ENCODE measurements around the gene TNFSF10. TPM values are rescaled to one million over a fixed set of nuclear protein-coding genes. Genes with fewer than 3 reads are reported as not detected.

The TNFSF10 gene
- total and polyA plus RNA-seq, 2 of the 4 experiments (the other 2 are of a cell fraction): 0.63 to 1.3 TPM

DNA sequence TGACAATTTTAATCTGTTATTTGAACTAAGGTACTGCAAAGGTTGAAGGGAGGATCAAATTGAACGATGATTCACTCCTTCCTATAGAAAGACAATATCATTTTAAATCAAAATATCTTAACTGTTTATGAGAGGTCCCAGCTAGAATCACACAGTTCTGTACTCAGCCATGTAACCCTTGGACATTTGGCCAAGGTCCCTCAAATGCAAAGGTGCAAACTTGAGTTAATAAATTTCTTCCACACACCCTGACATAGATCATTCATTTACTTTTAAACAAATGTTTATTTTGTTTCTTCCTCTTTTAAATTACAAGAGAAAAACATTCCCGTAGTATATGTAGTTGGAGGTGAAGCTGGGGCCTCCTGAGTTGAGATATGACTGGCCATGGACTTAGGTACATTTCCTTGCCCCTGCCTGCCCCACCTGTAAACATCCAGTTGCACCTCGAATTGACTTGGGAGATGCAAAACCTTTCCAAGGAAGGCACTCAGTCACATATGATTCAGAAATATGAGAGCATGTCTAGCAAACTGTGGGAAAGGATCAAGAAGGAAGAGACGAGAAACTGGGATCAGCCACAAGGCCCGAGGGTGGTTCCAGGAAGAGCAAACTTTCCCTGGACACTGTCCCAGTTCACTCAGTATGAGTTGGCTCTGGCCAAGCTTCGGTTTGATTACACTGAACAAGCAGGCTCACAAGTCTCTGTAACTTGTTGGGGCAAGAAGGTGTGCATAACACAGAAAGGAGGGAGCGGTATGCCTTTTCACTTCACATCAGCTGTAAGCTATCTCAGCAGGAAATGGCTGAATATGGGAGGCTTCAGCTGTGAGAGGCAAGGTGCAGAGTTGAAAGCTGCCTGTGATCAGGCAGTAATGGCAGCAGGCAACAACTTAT lies 6.7 kb downstream of the TNFSF10 start:
- CTCF ChIA-PET: interaction anchor here (1.0 kb wide), 1 partner anchor 14 kb away, joined by 3 read pairs; no protein-coding TSS in a partner anchor
- Histone ChIP-seq H3K4me1 (ENCODE audit: control insufficient read depth, insufficient read depth, low read length) (peaks cover 12% of the 10 kb centered on the region), H3K4ac (ENCODE audit: low read depth, low read length) (peak overlapping the region; percentile 34), H3K4me2 (ENCODE audit: low read depth, low read length) (peak overlapping the region; percentile 20; the same call in 1 of the 2 replicates), H3K36me3 (ENCODE audit: control insufficient read depth, insufficient read depth, low read length) (no peaks in the 10 kb centered on the region), H3K9ac (ENCODE audit: low read depth, low read length) (no peak overlapping the region), H2AFZ (replicated peaks; ENCODE audit: low read length, poor library complexity) (peak overlapping the region; percentile 87), H3K14ac (replicated peaks; ENCODE audit: low read depth, low read length) (peak overlapping the region; percentile 87), H2BK120ac (ENCODE audit: low read depth, low read length) (peak overlapping the region; percentile 65; the same call in 1 of the 2 replicates), H4K91ac (ENCODE audit: insufficient read depth, low read depth, low read length) (peak overlapping the region; percentile 10), H4K20me1 (ENCODE audit: insufficient read depth, low read length) (no peaks in the 10 kb centered on the region), H3K4me3 (ENCODE audit: insufficient read depth, low read depth, low read length) (no peak overlapping the region), H4K5ac (ENCODE audit: low read depth, low read length) (peak overlapping the region; percentile 61; the same call in 1 of the 2 replicates), H3K27ac (ENCODE audit: insufficient read depth, low read length) (peak overlapping the region; percentile 49; the same call in 1 of the 2 replicates), H3K9me3 (ENCODE audit: control insufficient read depth, insufficient read depth, low read length) (no peaks in the 10 kb centered on the region), H3K9me1 (ENCODE audit: insufficient read depth, low read length) (peaks cover 9% of the 10 kb centered on the region), H2BK5ac (ENCODE audit: low read depth, low read length, poor library complexity, severe bottlenecking) (peak overlapping the region; percentile 53), H2AK9ac (replicated peaks; ENCODE audit: low read depth, low read length, poor library complexity) (peak overlapping the region; percentile 82), H4K8ac (ENCODE audit: low read depth in 2 of 2, low read length in 2 of 2) (peak overlapping the region in 1 of 2 experiments; percentile 56; a peak in 2 of 4 replicates), H3K79me1 (ENCODE audit: low read depth in 1 of 2, low read length in 2 of 2) (no peaks in the 10 kb centered on the region), H2BK15ac (ENCODE audit: low read depth, low read length) (peak overlapping the region; percentile 77; the same call in 2 of the 3 replicates), H3K27me3 (ENCODE audit: control insufficient read depth, insufficient read depth, low read length) (0 out of 2 replicates have a peak, but pooled peaks cover 2% of the 10 kb centered on the region), H3K23ac (ENCODE audit: low read depth, low read length) (peak overlapping the region; percentile 23; the same call in 1 of the 2 replicates), H3K18ac (ENCODE audit: low read depth, low read length) (peak overlapping the region; percentile 53; the same call in 1 of the 2 replicates), H2AK5ac (ENCODE audit: low read depth, low read length) (peak overlapping the region; percentile 66), H2BK20ac (ENCODE audit: low read depth, low read length) (peak overlapping the region; percentile 36; the same call in 1 of the 2 replicates), H3K56ac (ENCODE audit: extremely low read depth, insufficient read depth, low read length) (peak overlapping the region; percentile 36; the same call in 1 of the 2 replicates)
- DNase-seq (peak; percentile 94), ATAC-seq (ENCODE audit: low read depth) (peak; percentile 81)
- POLR2A ChIA-PET (ENCODE audit: unreplicated experiment): no interaction called here
- intact Hi-C loops (cut with micrococcal nuclease) (no loop called here), dilution Hi-C loops (cut with HindIII; ENCODE audit: low sequenced_read_pairs, unreplicated experiment) (no loop called here), in situ Hi-C loops (cut with MboI; ENCODE audit: low sequenced_read_pairs) (no loop called here)
- 14% methylated on average over 2 of the region's 7 CpGs; no CpG with 5 or more reads in 1 of the 2 experiments for WGBS, 2 experiments (ENCODE audit: extremely low coverage in 2 of 2, insufficient read length in 1 of 2)
- BruUV-seq (replicated peaks): no TSS peak
- TF ChIP-seq RCOR1 (IDR thresholded peaks at IDR 0.05; ENCODE audit: insufficient replicate concordance, low read length) (peak; percentile 20), MAFK (IDR thresholded peaks at IDR 0.05; ENCODE audit: low read depth, low read length) (no peak), CHD1 (IDR thresholded peaks at IDR 0.05; ENCODE audit: low read depth, low read length) (no peak), RFX5 (IDR thresholded peaks at IDR 0.05; ENCODE audit: low read depth, low read length) (no peak), POLR2A (IDR thresholded peaks at IDR 0.05; ENCODE audit: low read depth, low read length) (no peak)
- TF ChIP-seq, protein P1, sequence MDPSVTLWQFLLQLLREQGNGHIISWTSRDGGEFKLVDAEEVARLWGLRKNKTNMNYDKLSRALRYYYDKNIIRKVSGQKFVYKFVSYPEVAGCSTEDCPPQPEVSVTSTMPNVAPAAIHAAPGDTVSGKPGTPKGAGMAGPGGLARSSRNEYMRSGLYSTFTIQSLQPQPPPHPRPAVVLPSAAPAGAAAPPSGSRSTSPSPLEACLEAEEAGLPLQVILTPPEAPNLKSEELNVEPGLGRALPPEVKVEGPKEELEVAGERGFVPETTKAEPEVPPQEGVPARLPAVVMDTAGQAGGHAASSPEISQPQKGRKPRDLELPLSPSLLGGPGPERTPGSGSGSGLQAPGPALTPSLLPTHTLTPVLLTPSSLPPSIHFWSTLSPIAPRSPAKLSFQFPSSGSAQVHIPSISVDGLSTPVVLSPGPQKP (IDR thresholded peaks at IDR 0.05; ENCODE audit: borderline replicate concordance, low read depth, low read length): no peak
